Neural progenitor cell (in vitro differentiated cells): Measurements from ENCODE around the gene SCCPDH. TPM values are rescaled to one million over a fixed set of nuclear protein-coding genes. Genes with fewer than 3 reads are reported as not detected.
"Not testable (repeated sequence)": the region's sequence is repeated elsewhere in the genome, so short reads cannot be mapped to it uniquely, and the experiment has no call there.

Source experiments
- DNase-seq: peaks from one replicate; pipeline ENCODE4 v3.0.0-alpha.2; 2016; ENCODE audit warnings: low spot score
- H2AFZ ChIP-seq: fragments of 200-600 bp; sonication (generic); replicated peaks from 2 replicates; pipeline ENCODE4 v1.6.1; 2016; ENCODE audit warnings: antibody characterized with exemption
- H3F3A ChIP-seq: fragments of 200-600 bp; sonication (generic); 2 replicates; pipeline ENCODE4 v1.6.1; 2016; ENCODE audit warnings: antibody characterized with exemption, low read depth
- H3K27ac ChIP-seq: fragments of 200-600 bp; sonication (generic); 2 replicates; pipeline ENCODE4 v1.5.1; 2016; ENCODE audit warnings: mild to moderate bottlenecking
- H3K27me3 ChIP-seq: fragments of 200-600 bp; sonication (generic); 2 replicates; pipeline ENCODE4 v1.6.1; 2016; ENCODE audit warnings: mild to moderate bottlenecking, moderate library complexity
- H3K36me3 ChIP-seq: fragments of 200-600 bp; sonication (generic); 2 replicates; pipeline ENCODE4 v1.5.1; 2016
- H3K4me1 ChIP-seq: fragments of 200-600 bp; sonication (generic); 2 replicates; pipeline ENCODE4 v1.6.1; 2016; ENCODE audit warnings: mixed run types
- H3K4me2 ChIP-seq: fragments of 200-600 bp; sonication (generic); 2 replicates; pipeline ENCODE4 v1.6.1; 2016
- H3K4me3 ChIP-seq: fragments of 200-600 bp; sonication (generic); 2 replicates; pipeline ENCODE4 v1.5.1; 2016
- H3K79me2 ChIP-seq: fragments of 200-600 bp; sonication (generic); 2 replicates; pipeline ENCODE4 v1.6.1; 2016; ENCODE audit warnings: low read depth
- H3K9ac ChIP-seq: fragments of 200-600 bp; sonication (generic); 2 replicates; pipeline ENCODE4 v1.6.1; 2016
- H3K9me3 ChIP-seq: fragments of 200-600 bp; sonication (generic); 2 replicates; pipeline ENCODE4 v1.5.1; 2016; ENCODE audit warnings: low read depth
- H4K20me1 ChIP-seq: fragments of 200-600 bp; sonication (generic); 2 replicates; pipeline ENCODE4 v1.6.1; 2016; ENCODE audit warnings: low read depth
- H3K27ac Mint-ChIP-seq: 3 replicates; pipeline ENCODE4 v1.8.0; 2021; ENCODE audit warnings: mixed read lengths
- H3K27me3 Mint-ChIP-seq: 2 replicates; pipeline ENCODE4 v1.8.0; 2022; ENCODE audit warnings: low read depth, mild to moderate bottlenecking, inconsistent platforms, moderate library complexity, mixed read lengths; ENCODE audit not compliant: insufficient read depth
- H3K36me3 Mint-ChIP-seq: 3 replicates; pipeline ENCODE4 v1.8.0; 2021; ENCODE audit warnings: mixed read lengths
- H3K4me1 Mint-ChIP-seq: 3 replicates; pipeline ENCODE4 v1.8.0; 2021; ENCODE audit warnings: mixed read lengths
- H3K4me3 Mint-ChIP-seq: 3 replicates; pipeline ENCODE4 v1.8.0; 2021; ENCODE audit warnings: mild to moderate bottlenecking, moderate library complexity, mixed read lengths
- H3K9me3 Mint-ChIP-seq: 3 replicates; pipeline ENCODE4 v1.8.0; 2020; ENCODE audit warnings: mixed read lengths
- EZH2 ChIP-seq: fragments of 200-600 bp; sonication (generic); IDR thresholded peaks from 2 replicates; pipeline ENCODE4 v1.6.1; 2017; ENCODE audit warnings: antibody characterized with exemption, mild to moderate bottlenecking, moderate library complexity
- EZH2phosphoT487 ChIP-seq: fragments of 200-600 bp; sonication (generic); IDR thresholded peaks from 2 replicates; pipeline ENCODE4 v1.6.1; 2017; ENCODE audit warnings: antibody characterized with exemption
- total RNA-seq: library from RNA; depleted of rRNA; stranded (reverse); fragments of >200 nt; gene quantifications from 2 replicates; pipeline ENCODE4 v1.2.3, GENCODE V29; 2015; ENCODE audit warnings: low replicate concordance
- TF ChIP-seq, protein P1 (sequence below): fragments of 200-600 bp; sonication (generic); IDR thresholded peaks from 2 replicates; pipeline ENCODE4 v1.5.1; 2017; ENCODE audit warnings: antibody characterized with exemption, mild to moderate bottlenecking

The SCCPDH gene
- total RNA-seq, 1 donor from 2014 or later, result 56.3 TPM

DNA sequence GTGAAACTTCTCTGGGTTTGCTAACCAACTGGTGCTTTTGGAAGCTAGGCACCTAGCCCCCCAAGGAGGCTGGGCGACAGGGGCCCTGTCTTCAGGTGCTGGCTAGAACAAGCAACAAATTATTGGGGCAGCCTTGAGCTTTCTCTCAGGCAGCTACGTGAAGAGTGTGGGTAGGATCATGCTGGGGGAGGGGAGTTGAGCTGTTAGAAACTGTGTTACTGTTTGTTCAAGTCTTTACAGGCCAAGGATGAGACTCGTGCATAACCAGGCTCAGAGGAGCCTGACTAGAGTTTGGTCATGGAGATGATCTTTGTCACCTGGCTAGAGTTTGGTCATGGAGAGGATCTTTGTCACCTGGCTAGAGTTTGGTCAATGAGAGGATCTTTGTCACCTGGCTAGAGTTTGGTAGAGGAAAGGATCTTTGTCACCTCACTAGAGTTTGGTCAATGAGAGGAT is 12.6 kb upstream of the SCCPDH start:
- no peaks in the 10 kb centered on the region for H3K27me3 ChIP-seq
- H3K4me3 Mint-ChIP-seq, result peak overlapping the region; percentile 0

DNA sequence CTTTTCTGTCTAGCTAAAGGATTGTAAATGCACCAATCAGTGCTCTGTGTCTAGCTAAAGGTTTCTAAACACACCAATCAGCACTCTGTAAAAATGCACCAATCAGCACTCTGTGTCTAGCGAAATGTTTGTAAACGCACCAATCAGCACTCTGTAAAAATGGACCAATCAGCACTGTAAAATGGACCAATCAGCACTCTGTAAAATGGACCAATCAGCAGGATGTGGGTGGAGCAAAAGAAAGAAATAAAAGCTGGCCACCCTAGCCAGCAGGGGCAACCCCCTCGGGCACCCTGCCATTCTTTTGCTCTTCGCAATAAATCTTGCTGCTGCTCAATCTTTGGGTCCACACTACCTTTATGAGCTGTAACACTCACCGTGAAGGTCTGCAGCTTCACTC is 11.8 kb upstream of the SCCPDH start:
- H3K4me1 Mint-ChIP-seq, H3K4me2 ChIP-seq, H3K9ac ChIP-seq, H3K79me2 ChIP-seq, H3K36me3 Mint-ChIP-seq, H3K27ac ChIP-seq, H3K4me1 ChIP-seq, H3K4me3 Mint-ChIP-seq, H3K36me3 ChIP-seq, H3K9me3 ChIP-seq, H3F3A ChIP-seq, H3K27me3 ChIP-seq, H3K4me3 ChIP-seq, H3K27ac Mint-ChIP-seq, H4K20me1 ChIP-seq, H2AFZ ChIP-seq, DNase-seq: not testable (repeated sequence)
- Mint-ChIP-seq H3K27me3 (peaks cover 12% of the 10 kb centered on the region), H3K9me3 (peaks cover 17% of the 10 kb centered on the region)

More for the DNA sequence above, 12.6 kb upstream of the SCCPDH start:
- H3K9me3 ChIP-seq, result no peaks in the 10 kb centered on the region
- peaks cover 17% of the 10 kb centered on the region for H3K9me3 Mint-ChIP-seq
- DNase-seq, result no peak
- no peaks in the 10 kb centered on the region for H3K4me1 Mint-ChIP-seq
- H3K9ac ChIP-seq, result no peak overlapping the region
- H3K36me3 Mint-ChIP-seq, result no peaks in the 10 kb centered on the region
- no peak overlapping the region for H2AFZ ChIP-seq
- H3F3A ChIP-seq, result no peaks in the 10 kb centered on the region
- no peak overlapping the region for H3K4me2 ChIP-seq
- H3K27me3 Mint-ChIP-seq, result peaks cover 12% of the 10 kb centered on the region
- H3K4me1 ChIP-seq, result no peaks in the 10 kb centered on the region
- H3K36me3 ChIP-seq, result no peaks in the 10 kb centered on the region
- H3K27ac ChIP-seq, result no peak overlapping the region
- no peak overlapping the region for H3K27ac Mint-ChIP-seq
- H3K79me2 ChIP-seq, result no peaks in the 10 kb centered on the region
- H4K20me1 ChIP-seq, result no peaks in the 10 kb centered on the region
- no peak for TF ChIP-seq EZH2
- TF ChIP-seq EZH2phosphoT487, result no peak
- TF ChIP-seq, protein P1, sequence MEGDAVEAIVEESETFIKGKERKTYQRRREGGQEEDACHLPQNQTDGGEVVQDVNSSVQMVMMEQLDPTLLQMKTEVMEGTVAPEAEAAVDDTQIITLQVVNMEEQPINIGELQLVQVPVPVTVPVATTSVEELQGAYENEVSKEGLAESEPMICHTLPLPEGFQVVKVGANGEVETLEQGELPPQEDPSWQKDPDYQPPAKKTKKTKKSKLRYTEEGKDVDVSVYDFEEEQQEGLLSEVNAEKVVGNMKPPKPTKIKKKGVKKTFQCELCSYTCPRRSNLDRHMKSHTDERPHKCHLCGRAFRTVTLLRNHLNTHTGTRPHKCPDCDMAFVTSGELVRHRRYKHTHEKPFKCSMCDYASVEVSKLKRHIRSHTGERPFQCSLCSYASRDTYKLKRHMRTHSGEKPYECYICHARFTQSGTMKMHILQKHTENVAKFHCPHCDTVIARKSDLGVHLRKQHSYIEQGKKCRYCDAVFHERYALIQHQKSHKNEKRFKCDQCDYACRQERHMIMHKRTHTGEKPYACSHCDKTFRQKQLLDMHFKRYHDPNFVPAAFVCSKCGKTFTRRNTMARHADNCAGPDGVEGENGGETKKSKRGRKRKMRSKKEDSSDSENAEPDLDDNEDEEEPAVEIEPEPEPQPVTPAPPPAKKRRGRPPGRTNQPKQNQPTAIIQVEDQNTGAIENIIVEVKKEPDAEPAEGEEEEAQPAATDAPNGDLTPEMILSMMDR, result no peak
- H3K4me3 ChIP-seq, result no peak overlapping the region

DNA sequence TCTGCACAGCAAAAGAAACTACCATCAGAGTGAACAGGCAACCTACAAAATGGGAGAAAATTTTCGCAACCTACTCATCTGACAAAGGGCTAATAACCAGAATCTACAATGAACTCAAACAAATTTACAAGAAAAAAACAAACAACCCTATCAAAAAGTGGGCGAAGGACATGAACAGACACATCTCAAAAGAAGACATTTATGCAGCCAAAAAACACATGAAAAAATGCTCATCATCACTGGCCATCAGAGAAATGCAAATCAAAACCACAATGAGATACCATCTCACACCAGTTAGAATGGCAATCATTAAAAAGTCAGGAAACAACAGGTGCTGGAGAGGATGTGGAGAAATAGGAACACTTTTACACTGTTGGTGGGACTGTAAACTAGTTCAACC is 4.8 kb upstream of the SCCPDH start:
- H4K20me1 ChIP-seq, H3K36me3 Mint-ChIP-seq, H2AFZ ChIP-seq, H3K4me2 ChIP-seq, H3K4me3 ChIP-seq, H3K4me3 Mint-ChIP-seq, H3K27me3 Mint-ChIP-seq, H3K9ac ChIP-seq, DNase-seq, H3F3A ChIP-seq, H3K36me3 ChIP-seq, H3K4me1 ChIP-seq, H3K27me3 ChIP-seq, H3K9me3 ChIP-seq, H3K79me2 ChIP-seq, H3K27ac ChIP-seq, H3K4me1 Mint-ChIP-seq, H3K27ac Mint-ChIP-seq: not testable (repeated sequence)
- peaks cover 11% of the 10 kb centered on the region for H3K9me3 Mint-ChIP-seq

DNA sequence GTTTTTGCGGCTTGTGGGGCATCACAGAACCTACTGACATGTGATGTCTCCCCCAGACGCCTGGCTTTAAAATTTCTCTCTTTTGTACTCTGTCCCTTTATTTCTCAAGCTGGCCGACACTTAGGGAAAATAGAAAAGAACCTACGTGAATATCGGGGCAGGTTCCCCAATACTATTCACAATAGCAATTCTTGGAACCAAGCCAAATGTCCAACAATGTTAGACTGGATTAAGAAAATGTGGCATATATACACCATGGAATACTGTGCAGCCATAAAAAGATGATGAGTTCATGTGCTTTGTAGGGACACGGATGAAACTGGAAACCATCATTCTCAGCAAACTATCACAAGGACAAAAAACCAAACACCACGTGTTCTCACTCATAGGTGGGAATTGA is 3.4 kb upstream of the SCCPDH start:
- not testable (repeated sequence) for H3K4me1 ChIP-seq, H3F3A ChIP-seq, H3K27ac Mint-ChIP-seq, H3K4me3 ChIP-seq, DNase-seq, H3K4me2 ChIP-seq, H2AFZ ChIP-seq, H3K4me3 Mint-ChIP-seq, H3K27me3 ChIP-seq, H3K36me3 Mint-ChIP-seq, H3K36me3 ChIP-seq, H3K9me3 ChIP-seq, H3K27ac ChIP-seq, H4K20me1 ChIP-seq, H3K9ac ChIP-seq, H3K27me3 Mint-ChIP-seq
- peaks cover 16% of the 10 kb centered on the region for H3K79me2 ChIP-seq
- Mint-ChIP-seq H3K4me1 (peaks cover 14% of the 10 kb centered on the region), H3K9me3 (peaks cover 11% of the 10 kb centered on the region)

DNA sequence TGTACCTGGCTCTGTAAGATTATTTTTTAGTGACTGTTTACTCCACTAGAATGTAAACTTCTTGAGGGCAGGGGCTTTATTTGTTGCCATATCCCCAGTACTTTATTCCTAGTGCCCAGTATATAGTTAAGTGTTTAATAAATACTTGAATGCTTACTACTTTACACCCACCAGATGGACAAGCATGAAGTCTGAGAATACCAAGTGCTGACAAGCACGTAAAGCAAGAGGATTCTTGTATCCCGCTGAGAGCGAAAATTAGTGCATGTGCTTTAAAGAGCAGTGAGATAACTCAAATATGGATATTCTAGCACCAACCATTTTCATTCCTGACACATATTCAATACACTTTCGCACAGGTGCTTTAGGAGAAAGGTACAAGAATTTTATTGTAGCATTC is 1.5 kb upstream of the SCCPDH start:
- Histone ChIP-seq H3F3A (no peaks in the 10 kb centered on the region), H3K9me3 (no peaks in the 10 kb centered on the region), H2AFZ (no peak overlapping the region), H3K9ac (no peak overlapping the region), H3K4me3 (no peak overlapping the region), H3K79me2 (peaks cover 17% of the 10 kb centered on the region), H3K27me3 (no peaks in the 10 kb centered on the region), H3K27ac (no peak overlapping the region), H3K4me1 (peaks cover 7% of the 10 kb centered on the region), H3K36me3 (no peaks in the 10 kb centered on the region), H4K20me1 (no peaks in the 10 kb centered on the region), H3K4me2 (no peak overlapping the region)
- Mint-ChIP-seq H3K27me3 (peaks cover 4% of the 10 kb centered on the region), H3K27ac (no peak overlapping the region), H3K9me3 (peaks cover 13% of the 10 kb centered on the region), H3K4me1 (peaks cover 14% of the 10 kb centered on the region), H3K4me3 (peak overlapping the region; percentile 95), H3K36me3 (peaks cover 12% of the 10 kb centered on the region)
- DNase-seq, result no peak
- TF ChIP-seq EZH2phosphoT487 (no peak), EZH2 (no peak)
- TF ChIP-seq, protein P1, result no peak
